ENCODE results near the gene CEP89.

- TF ChIP-seq, protein P1, sequence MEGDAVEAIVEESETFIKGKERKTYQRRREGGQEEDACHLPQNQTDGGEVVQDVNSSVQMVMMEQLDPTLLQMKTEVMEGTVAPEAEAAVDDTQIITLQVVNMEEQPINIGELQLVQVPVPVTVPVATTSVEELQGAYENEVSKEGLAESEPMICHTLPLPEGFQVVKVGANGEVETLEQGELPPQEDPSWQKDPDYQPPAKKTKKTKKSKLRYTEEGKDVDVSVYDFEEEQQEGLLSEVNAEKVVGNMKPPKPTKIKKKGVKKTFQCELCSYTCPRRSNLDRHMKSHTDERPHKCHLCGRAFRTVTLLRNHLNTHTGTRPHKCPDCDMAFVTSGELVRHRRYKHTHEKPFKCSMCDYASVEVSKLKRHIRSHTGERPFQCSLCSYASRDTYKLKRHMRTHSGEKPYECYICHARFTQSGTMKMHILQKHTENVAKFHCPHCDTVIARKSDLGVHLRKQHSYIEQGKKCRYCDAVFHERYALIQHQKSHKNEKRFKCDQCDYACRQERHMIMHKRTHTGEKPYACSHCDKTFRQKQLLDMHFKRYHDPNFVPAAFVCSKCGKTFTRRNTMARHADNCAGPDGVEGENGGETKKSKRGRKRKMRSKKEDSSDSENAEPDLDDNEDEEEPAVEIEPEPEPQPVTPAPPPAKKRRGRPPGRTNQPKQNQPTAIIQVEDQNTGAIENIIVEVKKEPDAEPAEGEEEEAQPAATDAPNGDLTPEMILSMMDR (conservative IDR thresholded peaks at IDR 0.05 in 1 of 2, IDR thresholded peaks at IDR 0.05 in 1 of 2; ENCODE audit: low read depth in 1 of 2, low read length in 2 of 2): no peak
- TF ChIP-seq EZH2 (IDR thresholded peaks at IDR 0.05; ENCODE audit: low read length, missing control alignments): no peak
These were observed 94.9 kb downstream of the CEP89 start for GRCh38 chr19:32876919-32877285.
